ENCODE measurements around the gene PRR19.
"Not testable (repeated sequence)": the region's sequence is repeated elsewhere in the genome, so short reads cannot be mapped to it uniquely, and the experiment has no call there.

The PRR19 gene, protein sequence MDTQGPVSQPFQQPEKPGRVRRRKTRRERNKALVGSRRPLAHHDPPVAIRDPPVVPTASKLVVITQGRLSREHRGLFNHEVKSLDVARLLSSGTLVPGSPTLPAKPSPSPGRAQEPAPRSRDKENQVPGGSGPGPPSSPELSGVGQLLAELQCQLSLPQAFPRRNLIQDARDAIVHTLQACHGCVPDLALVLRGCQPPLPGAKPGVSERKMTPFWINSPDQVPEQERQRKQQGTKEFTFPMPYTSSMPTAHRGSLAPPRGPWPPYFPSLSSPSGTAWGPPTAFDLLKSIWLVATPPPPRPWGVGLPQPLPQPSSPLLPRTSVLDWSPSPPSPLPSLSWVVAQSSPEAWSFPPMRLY

DNA sequence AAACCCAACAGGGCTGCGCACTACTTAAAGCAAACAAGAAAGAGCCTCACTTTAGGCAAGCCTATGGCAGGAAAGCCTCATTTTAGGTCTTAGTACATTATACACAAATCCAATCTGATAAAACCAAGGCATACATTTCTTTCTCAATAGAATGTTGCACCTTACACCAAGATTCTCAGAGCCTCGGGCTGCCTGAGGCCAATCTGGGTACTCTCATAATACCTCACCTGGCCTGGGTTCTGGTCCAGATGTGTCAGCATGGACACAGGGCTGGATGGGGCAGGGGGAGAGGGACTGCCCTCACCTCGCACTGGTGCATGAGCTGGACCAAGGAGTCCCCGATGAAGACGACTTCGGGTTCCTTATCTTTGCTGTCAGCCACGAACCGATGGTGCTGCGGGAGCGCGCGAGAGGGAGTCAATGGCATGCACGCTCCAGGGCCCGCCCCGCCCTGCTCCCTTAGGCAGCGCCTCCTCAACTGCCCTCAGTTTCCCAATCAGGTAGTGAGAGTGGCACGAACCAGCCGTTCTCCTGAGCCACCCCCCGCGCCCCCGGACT, at the start of gene PRR19:
Gene PRR19 (plus strand): TSS at position 487 of the 558 bp plus-strand sequence. CDS start 7,453 bp downstream, outside the sequence.
- DNase-seq (ENCODE audit: low spot score): peak; percentile 61

DNA sequence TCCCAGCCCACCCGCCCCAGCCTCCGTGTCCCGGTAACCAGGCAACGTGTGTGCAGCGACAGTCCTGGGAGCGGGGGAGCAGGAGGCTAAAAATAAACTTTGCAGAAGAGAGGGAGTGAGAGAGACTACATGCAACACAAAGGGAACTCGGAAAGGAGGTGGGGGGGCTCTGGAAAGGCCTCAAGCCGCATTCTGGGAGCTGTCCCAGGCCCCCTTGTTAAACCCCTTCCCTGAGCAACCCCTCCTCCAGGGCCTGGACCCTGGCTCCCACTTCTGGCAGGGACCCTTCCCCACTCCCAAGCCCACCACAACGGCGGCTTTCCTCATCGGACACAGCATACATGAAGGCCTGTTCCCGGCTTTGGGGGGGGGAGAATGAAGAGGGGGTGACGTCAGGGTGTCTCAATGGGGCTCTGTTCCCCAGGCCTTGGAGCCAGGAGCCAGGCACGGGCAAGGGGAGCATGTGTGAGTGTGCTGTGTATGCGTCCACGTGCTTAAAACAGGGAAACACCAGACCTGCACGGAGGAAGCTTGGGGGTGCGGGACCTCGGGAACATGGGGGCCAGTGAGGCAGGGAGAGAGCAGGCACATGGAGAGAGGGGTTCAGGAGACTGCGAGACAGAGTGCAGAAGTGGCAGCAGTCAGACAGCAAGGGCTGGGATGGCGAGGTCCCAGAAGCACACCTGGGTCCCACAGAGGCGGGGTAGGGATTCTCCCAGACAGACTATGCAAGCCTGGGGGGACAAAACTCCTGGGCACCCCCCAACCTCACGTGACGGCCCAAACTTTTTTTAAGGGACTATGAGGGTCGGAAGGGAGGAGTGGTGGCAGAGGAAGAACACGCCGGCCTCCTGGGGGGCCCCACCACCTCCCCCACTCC, 49.3 kb upstream of the PRR19 start:
- no peak for DNase-seq (ENCODE audit: low spot score)

DNA sequence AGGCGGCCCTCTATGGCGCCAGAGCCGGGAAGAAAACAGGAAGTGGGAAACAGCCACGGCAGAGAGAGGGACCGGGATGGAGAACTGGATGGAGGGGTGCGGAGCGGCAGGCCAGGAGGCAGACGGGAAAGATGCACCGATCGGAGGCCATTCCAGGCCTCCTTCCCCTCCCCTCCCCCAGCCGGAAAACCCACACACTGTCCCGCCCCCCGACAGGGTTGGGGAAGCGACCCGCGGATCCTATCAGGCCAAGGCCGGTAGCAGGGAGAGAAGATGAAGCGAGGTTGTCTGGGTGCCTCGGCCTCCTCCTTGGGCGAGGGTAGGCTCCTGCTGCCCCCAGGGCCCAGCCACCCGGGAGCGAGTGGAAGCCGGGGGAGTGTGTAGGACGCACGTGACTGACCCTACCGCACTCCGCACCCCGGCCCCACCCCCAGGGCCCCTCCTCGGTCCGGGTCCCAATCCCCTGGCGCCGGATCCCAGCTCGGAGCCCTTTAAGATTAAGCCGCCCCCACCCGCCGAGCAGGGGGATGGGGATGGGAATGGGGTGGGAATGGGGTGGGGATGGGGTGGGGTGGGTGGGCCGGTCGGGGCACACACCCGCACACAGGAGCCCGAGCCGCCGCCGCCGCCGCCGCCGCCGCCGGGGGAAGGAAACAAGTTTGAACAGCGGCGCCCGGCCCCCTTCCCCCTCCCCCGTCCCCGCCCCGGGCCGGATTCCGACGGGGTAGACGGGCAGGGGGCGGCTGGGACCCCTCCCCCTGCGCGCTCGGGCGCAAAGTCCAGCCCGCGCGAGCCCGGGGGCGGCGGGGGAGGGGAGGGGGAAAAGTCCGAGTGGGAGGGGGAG, 48.5 kb upstream of the PRR19 start:
- DNase-seq (ENCODE audit: low spot score): no peak

DNA sequence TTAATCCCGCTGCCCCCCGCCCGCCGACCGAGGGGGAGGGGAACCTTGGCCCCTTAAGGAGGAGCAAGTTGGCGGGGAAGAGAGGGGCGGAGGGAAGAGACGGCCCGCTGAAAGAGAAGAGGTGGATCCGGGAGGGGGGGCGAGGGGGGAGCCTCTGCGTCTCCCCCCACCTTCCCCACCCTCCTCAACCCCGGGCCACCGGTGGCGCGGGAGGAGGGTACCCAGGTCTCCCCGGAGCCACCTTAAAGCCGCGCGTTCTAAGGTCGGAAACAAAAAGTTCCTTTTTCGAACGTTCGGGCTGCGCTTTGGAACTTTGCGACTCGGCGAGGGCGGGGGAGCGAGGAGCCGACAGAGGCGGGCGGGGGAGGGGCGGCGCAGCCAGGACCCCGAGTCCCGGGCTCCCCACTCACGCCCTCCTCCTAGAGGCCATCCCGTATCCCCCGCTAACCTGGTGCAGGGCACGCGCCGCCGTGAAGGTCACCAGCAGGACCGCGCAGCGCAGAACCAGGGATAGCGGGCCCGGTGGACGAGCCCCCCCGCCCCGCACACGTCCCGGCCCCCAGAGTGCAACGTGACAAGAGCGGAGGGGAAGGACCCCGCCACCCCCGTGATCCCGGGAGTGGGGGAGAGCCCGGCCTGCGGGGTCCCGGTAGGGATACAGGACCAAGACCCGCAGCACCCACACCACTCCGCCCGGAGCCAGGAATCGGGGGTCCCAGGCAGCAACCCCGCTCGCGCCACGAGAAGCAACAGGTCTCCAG, 47.7 kb upstream of the PRR19 start:
- DNase-seq (ENCODE audit: low spot score): peak; percentile 50

DNA sequence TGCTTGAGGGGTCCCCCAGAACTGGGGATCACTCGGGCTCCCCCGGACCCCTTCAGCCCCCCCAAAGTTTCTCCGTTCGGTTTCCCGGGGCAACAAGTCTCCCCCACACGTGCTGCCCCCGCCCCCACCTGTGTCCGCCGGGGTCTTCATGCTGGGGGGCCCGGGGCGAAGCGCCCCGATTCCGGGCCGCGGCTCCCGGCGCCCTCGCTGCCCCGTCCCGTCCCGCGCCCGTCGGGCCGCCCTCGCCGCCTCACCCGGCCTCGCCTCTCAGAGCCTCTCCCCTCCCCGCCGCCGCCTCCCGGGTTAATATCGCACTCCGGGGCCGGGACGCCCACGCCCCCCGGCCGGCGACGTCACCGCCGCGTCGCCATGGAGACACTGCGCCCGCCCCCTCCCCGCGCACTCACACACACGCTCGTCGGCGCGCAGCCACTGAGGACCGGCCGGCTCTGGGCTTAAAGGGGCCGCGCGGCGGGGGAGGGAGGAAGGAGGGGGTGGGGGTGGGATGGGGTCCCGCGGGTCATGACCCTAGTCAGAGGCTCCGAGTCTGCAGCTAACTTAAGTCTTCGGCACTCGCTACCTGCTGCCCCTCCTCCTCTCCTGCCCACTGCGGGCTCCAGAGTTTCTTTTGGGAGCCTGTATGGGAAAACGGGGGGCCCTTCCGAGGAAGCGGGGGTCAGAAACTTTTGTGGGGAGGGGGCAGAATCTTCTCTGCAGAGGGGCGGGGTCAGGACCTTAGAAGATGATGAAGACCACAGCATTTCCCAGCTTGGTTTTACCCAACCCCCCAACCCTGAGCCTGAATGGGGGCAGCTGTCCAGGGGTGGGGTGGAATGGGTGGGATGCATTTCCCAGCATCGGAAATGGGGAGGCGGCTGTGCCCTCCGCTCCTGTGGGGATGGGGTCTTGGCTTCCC, 46.8 kb upstream of the PRR19 start, which contains the start of gene ERF:
Gene ERF (minus strand): TSS at position 279 of the 916 bp plus-strand sequence. CDS start 129 bp downstream, at position 150.
- DNase-seq (ENCODE audit: low spot score): peak; percentile 89

DNA sequence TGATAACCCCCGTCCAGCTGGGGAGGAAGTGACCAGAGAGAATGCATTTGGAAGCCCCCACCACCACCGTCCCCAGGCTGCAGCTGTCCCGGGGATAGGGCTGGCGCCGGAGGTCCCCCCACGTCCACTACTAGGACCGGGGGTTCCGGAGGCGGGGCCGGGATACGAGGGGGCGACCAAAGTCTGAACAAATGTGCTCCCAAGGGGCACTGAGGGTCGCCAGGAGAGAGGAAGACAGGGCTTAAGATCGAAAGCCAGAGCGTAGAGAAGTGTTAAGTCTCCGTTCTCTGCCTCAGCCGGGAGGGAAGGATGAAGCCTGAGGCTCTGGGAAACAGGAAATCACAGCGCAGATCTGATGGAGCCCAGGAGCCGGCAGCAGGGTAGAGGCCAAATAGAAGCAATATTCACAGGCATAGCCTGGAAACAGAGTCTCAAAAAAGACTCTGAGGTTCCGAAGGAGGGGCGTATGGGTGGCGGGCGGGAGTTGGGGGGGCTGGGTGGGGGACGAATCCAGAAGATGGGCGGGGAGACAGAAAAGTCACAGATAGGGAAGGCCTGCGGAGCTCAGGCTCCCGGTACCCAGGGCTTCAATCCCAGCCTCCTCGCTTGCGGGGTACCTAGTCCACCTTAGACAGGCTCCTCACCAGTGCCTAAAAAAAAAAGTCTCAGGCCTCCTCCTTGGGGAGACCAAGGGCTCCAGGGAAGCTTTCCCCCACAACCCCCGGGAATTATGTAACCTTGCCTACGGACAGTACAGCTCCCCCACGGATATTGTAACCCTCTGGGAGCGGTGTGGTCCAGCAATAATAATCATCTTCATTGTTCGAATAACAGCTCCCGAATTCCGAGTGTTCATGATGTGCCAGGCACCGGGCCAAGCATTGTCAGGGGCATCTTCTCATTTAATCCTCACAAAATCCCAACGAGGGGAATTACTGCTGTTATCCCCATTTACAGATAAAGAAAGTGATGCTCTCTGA, 45.9 kb upstream of the PRR19 start:
- no peak for DNase-seq (ENCODE audit: low spot score)

DNA sequence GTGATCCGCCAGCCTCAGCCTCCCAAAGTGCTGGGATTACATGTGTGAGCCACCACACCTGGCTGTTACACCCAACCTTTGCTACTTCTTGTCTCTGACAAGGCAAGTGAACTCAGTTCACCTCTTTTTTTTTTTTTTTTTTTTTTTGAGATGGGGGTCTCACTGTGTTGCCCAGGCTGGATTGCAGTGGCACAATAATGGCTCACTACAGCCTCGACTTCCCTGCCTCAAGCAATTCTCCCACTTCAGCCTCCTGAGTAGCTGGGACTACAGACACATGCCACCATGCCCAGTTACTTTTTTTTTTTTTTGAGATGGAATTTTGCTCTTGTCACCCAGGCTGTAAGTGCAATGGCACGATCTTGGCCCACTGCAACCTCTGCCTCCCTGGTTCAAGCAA, 44.1 kb upstream of the PRR19 start:
- DNase-seq (ENCODE audit: low spot score): not testable (repeated sequence)

DNA sequence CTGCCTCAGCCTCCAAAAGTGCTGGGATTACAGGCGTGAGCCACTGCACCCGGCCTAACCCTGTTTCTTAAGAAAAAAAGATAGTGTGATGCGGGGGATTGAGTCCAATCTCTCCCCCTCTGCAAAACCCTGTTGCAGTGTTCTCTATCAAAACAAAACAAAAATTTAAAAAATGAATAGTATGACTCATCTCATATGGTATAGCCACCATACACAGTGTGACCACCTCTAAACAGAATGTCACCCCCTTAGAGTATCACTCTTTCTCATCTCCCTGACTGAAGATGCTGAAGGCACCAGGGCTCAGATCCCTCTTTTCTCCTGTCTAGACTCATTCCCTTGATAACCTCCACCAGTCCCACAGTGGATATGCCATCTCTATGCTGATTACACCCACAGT, 40.2 kb upstream of the PRR19 start:
- no peak for DNase-seq (ENCODE audit: low spot score)

DNA sequence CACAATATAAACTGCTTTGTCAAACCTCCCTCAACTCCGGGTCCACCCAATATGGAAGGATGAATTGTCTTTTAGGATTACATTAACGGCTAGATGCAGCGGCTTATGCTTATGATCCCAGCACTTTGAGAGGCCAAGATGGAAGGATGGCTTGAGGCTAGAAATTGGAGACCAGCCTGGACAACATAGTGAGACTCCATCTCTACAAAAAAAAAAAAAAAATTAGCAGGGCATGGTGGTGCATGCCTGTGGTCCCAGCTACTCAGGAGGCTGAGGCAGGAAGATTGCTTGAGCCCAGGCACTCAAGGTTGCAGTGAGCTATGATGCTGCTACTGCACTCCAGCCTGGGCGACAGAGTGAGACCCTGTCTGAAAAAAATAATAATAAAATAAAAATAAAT, 35.8 kb upstream of the PRR19 start:
- not testable (repeated sequence) for DNase-seq (ENCODE audit: low spot score)

DNA sequence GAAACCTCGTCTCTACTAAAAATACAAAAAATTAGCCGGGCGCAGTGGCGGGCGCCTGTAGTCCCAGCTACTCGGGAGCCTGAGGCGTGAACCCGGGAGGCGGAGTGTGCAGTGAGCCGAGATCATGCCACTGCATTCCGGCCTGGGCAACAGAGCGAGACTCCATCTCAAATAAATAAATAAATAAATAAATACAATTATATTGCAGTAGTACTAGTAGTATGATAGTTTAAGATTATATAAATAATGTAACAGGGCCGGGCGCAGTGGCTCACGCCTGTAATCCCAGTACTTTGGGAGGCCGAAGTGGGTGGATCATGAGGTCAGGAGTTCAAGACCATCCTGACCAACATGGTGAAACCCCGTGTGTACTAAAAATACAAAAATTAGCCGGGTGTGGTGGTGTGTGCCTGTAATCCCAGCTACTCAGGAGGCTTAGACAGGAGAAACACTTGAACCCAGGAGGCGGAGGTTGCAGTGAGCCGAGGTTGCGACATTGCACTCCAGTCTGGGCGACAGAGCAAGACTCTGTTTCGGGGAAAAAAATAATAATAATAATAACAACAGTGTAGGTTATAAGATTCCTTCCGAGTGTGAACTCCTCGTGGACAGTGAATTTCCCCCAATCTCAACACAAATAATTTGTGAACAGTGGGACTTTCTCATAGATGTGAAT, 34.9 kb upstream of the PRR19 start:
- not testable (repeated sequence) for DNase-seq (ENCODE audit: low spot score)

DNA sequence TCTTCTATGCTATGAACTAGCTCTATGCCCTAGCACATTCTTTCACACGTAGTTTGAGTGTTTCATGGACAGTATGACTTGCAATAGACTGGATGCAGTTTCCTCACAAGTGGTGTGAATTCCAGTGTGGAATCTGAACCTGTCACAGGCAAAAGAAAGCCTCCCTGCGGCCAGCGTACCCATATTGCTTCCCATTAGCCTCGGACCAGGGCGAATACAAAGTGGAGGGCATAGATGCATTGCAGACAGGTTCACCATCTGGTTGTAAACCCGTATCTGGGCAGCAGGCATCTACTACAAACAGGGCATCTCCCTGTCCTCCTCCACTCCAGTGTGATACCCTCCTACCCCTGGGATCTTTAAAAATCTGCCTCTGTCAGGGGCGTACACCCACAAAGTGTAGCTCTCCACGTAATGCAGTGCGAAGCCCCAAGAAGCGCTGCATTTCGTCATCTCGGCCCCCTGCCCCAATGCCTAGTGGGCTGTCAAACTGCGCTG, 34.2 kb upstream of the PRR19 start:
- DNase-seq (ENCODE audit: low spot score): no peak

DNA sequence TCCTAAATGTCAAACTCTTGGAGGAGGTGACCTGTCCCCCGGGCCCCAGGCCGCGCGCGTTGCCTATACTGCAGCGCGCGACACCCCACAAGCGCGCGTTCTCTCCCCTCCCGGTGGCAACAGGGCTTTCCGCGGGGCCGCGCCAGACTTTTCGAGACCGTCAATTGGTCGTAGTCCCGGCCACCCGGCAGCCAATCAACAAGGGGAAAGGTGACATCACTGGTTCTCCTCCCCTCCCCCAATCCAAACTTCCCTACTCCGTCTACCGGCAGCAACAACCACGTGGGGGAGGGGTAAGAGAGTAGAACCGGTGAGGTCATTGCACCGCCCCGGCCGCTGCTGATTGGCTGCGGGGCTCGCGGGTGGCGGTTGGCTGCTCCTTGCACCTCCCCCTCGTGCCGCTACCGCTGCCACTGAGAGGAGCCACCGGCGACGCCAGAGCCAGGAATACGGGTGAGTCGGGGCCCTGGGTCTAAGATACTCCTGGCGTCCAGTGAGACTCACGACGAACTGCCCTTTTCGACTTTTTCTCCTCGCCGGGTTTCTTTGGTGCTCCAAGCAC, 33.7 kb upstream of the PRR19 start:
- DNase-seq (ENCODE audit: low spot score): peak; percentile 100

DNA sequence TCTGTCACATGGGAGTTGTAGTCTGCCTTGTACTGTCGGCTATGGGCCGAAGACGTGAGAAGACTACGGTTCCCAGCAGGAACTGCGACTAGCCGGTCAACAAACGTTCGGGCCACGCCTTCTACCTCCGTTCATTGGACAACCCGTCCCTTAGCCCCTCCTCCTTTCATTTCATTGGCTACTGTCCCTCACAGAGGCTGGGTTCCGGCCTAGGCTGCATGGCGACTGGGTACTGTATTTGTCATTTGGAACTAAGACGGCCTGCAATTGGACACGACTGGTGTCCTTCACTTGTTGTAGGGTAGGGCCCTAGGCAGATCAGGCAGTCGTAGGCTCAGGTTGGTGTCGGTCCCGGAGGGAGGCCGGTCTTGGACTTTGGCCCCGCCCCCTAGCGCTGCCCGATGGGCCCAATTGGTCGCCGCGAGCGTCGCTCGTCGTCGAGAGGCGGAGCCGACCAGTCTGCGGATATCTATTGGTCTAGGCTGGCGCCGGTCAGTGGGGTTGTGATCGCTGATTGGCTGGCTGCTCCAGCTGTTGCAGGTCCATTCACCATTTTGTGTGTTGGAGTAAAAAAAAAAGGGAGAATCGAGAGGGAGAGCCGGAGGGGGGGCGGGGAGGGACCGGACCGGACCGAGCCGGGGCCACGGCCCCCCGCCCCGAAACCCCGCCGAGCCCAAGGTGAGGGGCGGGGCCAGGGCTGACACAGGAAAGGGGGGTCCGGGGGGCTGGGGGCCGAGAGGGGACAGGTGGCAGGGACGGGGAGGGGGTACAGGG, 33.0 kb upstream of the PRR19 start, which contains the start of gene CIC:
Gene CIC (plus strand): TSS at position 549 of the 774 bp plus-strand sequence. CDS start 2,532 bp downstream, outside the sequence.
- peak; percentile 100 for DNase-seq (ENCODE audit: low spot score)

DNA sequence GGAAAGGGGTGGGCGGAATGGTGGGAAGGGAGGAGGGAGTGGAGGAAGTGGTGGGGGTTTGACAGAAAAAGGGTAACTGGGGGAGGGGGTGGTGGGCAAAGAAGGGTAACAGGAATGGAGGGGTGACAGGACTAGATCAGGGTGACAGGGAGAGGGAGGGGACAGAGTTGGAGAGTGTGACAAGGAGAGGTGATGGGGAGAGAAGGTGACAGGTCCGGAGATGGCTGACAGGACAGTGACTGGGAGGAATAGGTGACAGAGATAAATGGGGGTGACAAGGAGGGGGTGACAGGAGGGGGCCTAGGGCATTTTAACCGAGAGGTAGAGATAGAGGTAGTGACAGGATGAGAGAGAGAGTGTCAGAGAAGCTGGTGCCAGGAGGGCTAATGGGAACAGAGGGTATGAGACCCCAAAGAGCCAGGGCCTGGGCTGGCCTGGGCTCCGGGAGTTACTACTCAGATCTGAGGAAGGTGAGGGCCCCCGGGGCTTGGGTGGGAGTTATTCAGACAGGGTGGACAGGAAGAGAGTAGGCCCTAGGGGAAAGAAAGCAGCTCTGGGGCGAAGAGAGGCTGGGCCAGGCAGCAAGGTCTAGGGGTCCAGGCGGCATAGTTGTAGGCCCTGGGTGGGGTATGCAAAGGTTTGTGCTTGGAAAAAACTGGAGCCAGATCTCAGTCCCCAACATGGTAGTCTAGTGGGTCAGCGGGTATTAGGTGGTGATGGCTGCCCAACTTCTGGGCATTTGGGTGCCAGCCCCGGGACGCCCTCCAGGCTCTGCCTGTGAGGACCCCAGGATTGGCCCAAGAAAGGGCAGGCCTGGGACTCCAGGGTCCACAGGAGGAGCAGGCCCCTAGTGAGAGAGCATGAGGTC, 32.2 kb upstream of the PRR19 start:
- DNase-seq (ENCODE audit: low spot score): peak; percentile 36

DNA sequence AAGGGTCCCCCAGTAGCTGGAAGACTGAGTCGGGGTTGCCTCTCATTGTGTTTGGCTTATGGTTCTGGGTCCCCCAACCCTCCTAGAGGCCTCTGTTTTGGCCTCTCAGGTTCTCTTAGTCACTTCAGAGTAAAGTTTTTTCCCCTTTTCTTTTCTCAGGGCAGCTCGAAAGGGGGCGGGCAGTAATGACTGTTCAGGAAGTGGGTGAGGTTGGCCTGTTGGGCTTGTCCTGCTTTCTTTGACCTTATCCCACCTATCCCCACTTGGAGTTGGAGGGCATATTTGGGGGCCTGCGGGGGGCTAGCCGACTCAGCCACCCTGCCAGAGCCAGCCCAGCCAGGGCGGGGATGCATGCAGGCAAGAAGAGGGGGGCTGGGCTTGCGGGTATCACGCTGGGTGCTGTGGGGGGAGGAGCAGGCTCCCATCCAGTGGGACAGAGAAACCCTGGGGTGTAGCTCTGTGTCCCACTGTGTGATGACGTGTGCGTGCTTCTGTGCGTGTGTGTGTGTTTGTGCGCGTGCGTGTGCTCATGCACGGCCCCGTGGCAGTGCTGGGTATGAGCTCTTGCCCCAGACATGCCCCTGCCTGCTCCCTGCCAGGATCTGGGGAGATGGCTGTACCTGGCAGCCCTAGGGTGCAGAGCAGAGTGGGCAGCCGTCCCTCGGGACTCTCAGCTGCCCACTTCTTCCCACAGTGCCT, 31.4 kb upstream of the PRR19 start:
- DNase-seq (ENCODE audit: low spot score): peak; percentile 64

All from hematopoietic multipotent progenitor cell treated with erythropoietin and hydrocortisone succinate and interleukin-3 and kit ligand, for 15 days (in vitro differentiated cells).